Loucy (cell line): ENCODE results near the gene MAP4K3.

Experiments used
- H2AFZ ChIP-seq: fragments of 200-600 bp; sonication (generic); 2 replicates; pipeline ENCODE4 v1.6.0; 2016; ENCODE audit warnings: antibody characterized with exemption, mild to moderate bottlenecking, low read length, moderate library complexity
- H3F3A ChIP-seq: fragments of 200-600 bp; 2 replicates; pipeline ENCODE4 v1.6.0; 2016; ENCODE audit warnings: antibody characterized with exemption, low read depth, mild to moderate bottlenecking
- H3K27me3 ChIP-seq: fragments of 200-600 bp; sonication (generic); 2 replicates; pipeline ENCODE4 v1.6.1; 2014; ENCODE audit warnings: low read length, mild to moderate bottlenecking; ENCODE audit not compliant: insufficient read depth, poor library complexity, severe bottlenecking
- H3K36me3 ChIP-seq: fragments of 200-600 bp; sonication (generic); 2 replicates; pipeline ENCODE4 v1.6.1; 2016; ENCODE audit warnings: low read length; ENCODE audit not compliant: insufficient read depth
- H3K4me1 ChIP-seq: fragments of 200-600 bp; sonication (generic); 2 replicates; pipeline ENCODE4 v1.5.1; 2014; ENCODE audit warnings: low read length, mild to moderate bottlenecking; ENCODE audit not compliant: insufficient read depth, poor library complexity, severe bottlenecking
- H3K4me2 ChIP-seq: fragments of 200-600 bp; sonication (generic); 2 replicates; pipeline ENCODE4 v1.6.0; 2014; ENCODE audit warnings: antibody characterized with exemption, low read length, low read depth, mild to moderate bottlenecking; ENCODE audit not compliant: poor library complexity, severe bottlenecking
- H3K4me3 ChIP-seq: fragments of 200-600 bp; sonication (generic); 2 replicates; pipeline ENCODE4 v1.5.1; 2014; ENCODE audit warnings: low read length, mild to moderate bottlenecking, mixed read lengths; ENCODE audit not compliant: poor library complexity, severe bottlenecking
- H3K79me2 ChIP-seq: fragments of 200-600 bp; sonication (generic); 2 replicates; pipeline ENCODE4 v1.6.1; 2014; ENCODE audit warnings: low read length; ENCODE audit not compliant: insufficient read depth
- H3K9ac ChIP-seq: fragments of 200-600 bp; sonication (generic); 2 replicates; pipeline ENCODE4 v1.6.0; 2014; ENCODE audit warnings: mild to moderate bottlenecking, low read depth, low read length, moderate library complexity; ENCODE audit not compliant: poor library complexity, severe bottlenecking
- H3K9me2 ChIP-seq: fragments of 200-600 bp; sonication (generic); replicated peaks from 2 replicates; pipeline ENCODE4 v1.6.1; 2016; ENCODE audit warnings: low read depth, low read length, mixed read lengths
- H3K9me3 ChIP-seq: fragments of 200-600 bp; sonication (generic); 2 replicates; pipeline ENCODE4 v1.6.1; 2014; ENCODE audit warnings: mild to moderate bottlenecking, antibody characterized with exemption, low read length, low read depth; ENCODE audit not compliant: insufficient read depth
- H4K20me1 ChIP-seq: fragments of 200-600 bp; sonication (generic); 2 replicates; pipeline ENCODE4 v1.6.0; 2014; ENCODE audit warnings: antibody characterized with exemption, low read length, mild to moderate bottlenecking; ENCODE audit not compliant: insufficient read depth, poor library complexity, severe bottlenecking
- EZH2phosphoT487 ChIP-seq: fragments of 200-600 bp; IDR thresholded peaks from 2 replicates; pipeline ENCODE4 v1.6.1; 2018; ENCODE audit warnings: antibody characterized with exemption, mild to moderate bottlenecking, moderate library complexity, borderline replicate concordance
- TF ChIP-seq, protein P1 (sequence below): fragments of 200-600 bp; sonication (generic); conservative IDR thresholded peaks from 2 replicates; pipeline ENCODE4 v1.5.1; 2014; ENCODE audit warnings: mild to moderate bottlenecking, antibody characterized with exemption, low read length

MAP4K3 gene

DNA sequence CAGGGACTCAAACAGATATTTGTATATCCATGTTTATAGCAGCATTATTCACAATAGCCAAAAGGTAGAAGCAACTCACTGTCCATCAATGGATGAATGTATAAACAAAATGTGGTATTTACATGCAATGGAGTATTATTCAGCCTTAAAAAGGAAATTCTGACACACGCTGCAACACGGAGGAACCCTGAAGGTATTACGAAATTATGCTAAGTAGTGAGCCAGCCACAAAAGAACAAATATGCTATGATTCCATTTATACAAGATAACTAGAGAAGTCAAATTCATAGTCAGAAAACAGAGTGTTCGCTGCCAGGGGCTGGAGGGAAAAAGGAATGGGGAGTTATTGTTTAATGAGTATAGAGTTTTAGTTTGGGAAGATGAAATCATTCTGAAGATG lies 132.4 kb downstream of the MAP4K3 start:
- H3K9ac ChIP-seq: no peak overlapping the region
- no peaks in the 10 kb centered on the region for H3K27me3 ChIP-seq
- no peaks in the 10 kb centered on the region for H3K9me3 ChIP-seq
- H3K9me2 ChIP-seq: no peaks in the 10 kb centered on the region
- H4K20me1 ChIP-seq: no peaks in the 10 kb centered on the region
- no peaks in the 10 kb centered on the region for H3F3A ChIP-seq
- no peaks in the 10 kb centered on the region for H3K36me3 ChIP-seq
- no peaks in the 10 kb centered on the region for H3K79me2 ChIP-seq
- no peak for TF ChIP-seq EZH2phosphoT487
- TF ChIP-seq, protein P1, sequence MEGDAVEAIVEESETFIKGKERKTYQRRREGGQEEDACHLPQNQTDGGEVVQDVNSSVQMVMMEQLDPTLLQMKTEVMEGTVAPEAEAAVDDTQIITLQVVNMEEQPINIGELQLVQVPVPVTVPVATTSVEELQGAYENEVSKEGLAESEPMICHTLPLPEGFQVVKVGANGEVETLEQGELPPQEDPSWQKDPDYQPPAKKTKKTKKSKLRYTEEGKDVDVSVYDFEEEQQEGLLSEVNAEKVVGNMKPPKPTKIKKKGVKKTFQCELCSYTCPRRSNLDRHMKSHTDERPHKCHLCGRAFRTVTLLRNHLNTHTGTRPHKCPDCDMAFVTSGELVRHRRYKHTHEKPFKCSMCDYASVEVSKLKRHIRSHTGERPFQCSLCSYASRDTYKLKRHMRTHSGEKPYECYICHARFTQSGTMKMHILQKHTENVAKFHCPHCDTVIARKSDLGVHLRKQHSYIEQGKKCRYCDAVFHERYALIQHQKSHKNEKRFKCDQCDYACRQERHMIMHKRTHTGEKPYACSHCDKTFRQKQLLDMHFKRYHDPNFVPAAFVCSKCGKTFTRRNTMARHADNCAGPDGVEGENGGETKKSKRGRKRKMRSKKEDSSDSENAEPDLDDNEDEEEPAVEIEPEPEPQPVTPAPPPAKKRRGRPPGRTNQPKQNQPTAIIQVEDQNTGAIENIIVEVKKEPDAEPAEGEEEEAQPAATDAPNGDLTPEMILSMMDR: no peak
- H2AFZ ChIP-seq: no peak overlapping the region
- no peak overlapping the region for H3K4me3 ChIP-seq
- H3K4me2 ChIP-seq: no peak overlapping the region
- H3K4me1 ChIP-seq: no peaks in the 10 kb centered on the region

GRCh38 chr2:39304200-39304599 lies 132.9 kb downstream of the MAP4K3 start:
- Histone ChIP-seq H3K4me2 (no peak overlapping the region), H3K4me1 (no peaks in the 10 kb centered on the region), H3K9me2 (no peaks in the 10 kb centered on the region), H3K36me3 (no peaks in the 10 kb centered on the region), H4K20me1 (no peaks in the 10 kb centered on the region), H3K79me2 (no peaks in the 10 kb centered on the region), H3K9me3 (no peaks in the 10 kb centered on the region), H3K27me3 (no peaks in the 10 kb centered on the region), H3F3A (no peaks in the 10 kb centered on the region), H2AFZ (no peak overlapping the region), H3K4me3 (no peak overlapping the region), H3K9ac (no peak overlapping the region)
- no peak for TF ChIP-seq EZH2phosphoT487
- TF ChIP-seq, protein P1: no peak

DNA sequence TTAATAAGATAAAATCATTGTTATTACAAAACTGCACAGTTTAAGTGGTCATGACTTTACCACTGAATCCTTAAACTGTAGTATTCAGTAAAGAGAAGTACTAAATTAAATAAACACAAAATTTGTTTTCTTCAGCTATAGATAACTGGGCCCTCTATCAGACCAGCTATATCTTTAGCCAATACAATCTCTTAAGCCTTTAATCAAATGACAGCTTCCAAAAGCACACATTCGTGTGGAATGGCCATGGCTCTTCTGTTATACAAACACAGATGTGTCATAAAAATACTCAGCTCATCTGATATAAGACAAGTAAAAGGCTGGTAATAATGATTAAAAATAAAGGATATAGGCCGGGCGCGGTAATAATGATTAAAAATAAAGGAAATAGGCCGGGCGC lies 135.7 kb downstream of the MAP4K3 start:
- H2AFZ ChIP-seq: no peak overlapping the region
- H3F3A ChIP-seq: no peaks in the 10 kb centered on the region
- H4K20me1 ChIP-seq: no peaks in the 10 kb centered on the region
- no peaks in the 10 kb centered on the region for H3K9me2 ChIP-seq
- no peak overlapping the region for H3K4me2 ChIP-seq
- no peaks in the 10 kb centered on the region for H3K79me2 ChIP-seq
- no peak overlapping the region for H3K9ac ChIP-seq
- H3K4me3 ChIP-seq: no peak overlapping the region
- H3K36me3 ChIP-seq: no peaks in the 10 kb centered on the region
- H3K27me3 ChIP-seq: no peaks in the 10 kb centered on the region
- H3K4me1 ChIP-seq: no peaks in the 10 kb centered on the region
- no peaks in the 10 kb centered on the region for H3K9me3 ChIP-seq
- TF ChIP-seq, protein P1: no peak
- no peak for TF ChIP-seq EZH2phosphoT487
